Measurements from ENCODE around the gene FUT7. TPM values are rescaled to one million over a fixed set of nuclear protein-coding genes. Genes with fewer than 3 reads are reported as not detected.
A peak's percentile ranks its signal among the peaks of the same experiment; 100 is the strongest.

Gene FUT7
- total RNA-seq, 1 donor from 2014 or later: 0.20 TPM

DNA sequence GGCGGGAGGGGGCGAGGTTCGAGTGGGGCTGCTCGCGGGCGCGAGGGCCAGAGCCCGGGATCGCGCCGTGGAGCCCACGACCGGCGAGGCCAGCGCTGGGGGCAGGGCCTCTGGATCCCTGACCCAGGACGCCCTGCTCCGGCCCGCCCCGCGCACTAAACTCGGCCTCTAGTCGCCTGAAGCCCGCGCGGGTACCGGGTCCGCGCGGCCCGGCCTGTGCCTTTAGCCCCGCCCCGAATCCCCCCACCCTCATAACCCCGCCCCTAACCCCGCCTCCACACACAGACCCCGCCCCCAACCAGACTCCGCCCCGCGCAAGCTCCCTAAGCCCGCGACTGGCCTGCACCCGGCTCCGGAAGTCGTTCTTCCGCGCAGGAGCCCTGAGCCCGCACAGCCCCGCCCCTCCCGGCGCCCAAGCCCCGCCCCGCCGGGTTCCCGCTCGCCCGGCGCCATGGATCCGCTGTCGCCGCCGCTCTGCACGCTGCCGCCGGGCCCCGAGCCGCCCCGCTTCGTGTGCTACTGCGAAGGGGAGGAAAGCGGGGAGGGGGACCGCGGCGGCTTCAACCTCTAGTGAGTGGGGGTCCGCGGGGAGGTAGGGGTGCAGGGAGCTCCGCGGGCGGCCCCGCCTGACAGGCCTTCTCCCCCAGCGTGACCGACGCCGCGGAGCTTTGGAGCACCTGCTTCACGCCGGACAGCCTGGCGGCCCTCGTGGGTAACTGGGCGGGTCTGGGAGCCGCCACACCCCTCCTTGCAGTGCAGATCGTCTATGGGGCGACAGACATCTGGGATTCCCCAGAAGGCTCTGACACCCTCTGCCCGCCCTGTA is 39.7 kb downstream of the FUT7 start, which contains the start of gene PAXX:
PAXX (plus strand) TSS at position 430 of the 826 bp plus-strand sequence; CDS start at position 452, 22 bp downstream.
- Mint-ChIP-seq H3K4me1 (ENCODE audit: low read depth, unreplicated experiment) (peaks cover 8% of the 10 kb centered on the region), H3K4me3 (ENCODE audit: unreplicated experiment) (peak within 1 kb of the TSS; percentile 86), H3K36me3 (ENCODE audit: unreplicated experiment) (peaks cover 5% of the 10 kb centered on the region), H3K27me3 (ENCODE audit: unreplicated experiment) (peaks cover 17% of the 10 kb centered on the region), H3K9me3 (ENCODE audit: unreplicated experiment) (peaks cover 6% of the 10 kb centered on the region), H3K27ac (ENCODE audit: unreplicated experiment) (no peak within 1 kb of the TSS)
- DNase-seq: peak; percentile 96
- TF ChIP-seq, protein P1, sequence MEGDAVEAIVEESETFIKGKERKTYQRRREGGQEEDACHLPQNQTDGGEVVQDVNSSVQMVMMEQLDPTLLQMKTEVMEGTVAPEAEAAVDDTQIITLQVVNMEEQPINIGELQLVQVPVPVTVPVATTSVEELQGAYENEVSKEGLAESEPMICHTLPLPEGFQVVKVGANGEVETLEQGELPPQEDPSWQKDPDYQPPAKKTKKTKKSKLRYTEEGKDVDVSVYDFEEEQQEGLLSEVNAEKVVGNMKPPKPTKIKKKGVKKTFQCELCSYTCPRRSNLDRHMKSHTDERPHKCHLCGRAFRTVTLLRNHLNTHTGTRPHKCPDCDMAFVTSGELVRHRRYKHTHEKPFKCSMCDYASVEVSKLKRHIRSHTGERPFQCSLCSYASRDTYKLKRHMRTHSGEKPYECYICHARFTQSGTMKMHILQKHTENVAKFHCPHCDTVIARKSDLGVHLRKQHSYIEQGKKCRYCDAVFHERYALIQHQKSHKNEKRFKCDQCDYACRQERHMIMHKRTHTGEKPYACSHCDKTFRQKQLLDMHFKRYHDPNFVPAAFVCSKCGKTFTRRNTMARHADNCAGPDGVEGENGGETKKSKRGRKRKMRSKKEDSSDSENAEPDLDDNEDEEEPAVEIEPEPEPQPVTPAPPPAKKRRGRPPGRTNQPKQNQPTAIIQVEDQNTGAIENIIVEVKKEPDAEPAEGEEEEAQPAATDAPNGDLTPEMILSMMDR (IDR thresholded peaks at IDR 0.05; ENCODE audit: partially characterized antibody, unreplicated experiment): peak; percentile 13

DNA sequence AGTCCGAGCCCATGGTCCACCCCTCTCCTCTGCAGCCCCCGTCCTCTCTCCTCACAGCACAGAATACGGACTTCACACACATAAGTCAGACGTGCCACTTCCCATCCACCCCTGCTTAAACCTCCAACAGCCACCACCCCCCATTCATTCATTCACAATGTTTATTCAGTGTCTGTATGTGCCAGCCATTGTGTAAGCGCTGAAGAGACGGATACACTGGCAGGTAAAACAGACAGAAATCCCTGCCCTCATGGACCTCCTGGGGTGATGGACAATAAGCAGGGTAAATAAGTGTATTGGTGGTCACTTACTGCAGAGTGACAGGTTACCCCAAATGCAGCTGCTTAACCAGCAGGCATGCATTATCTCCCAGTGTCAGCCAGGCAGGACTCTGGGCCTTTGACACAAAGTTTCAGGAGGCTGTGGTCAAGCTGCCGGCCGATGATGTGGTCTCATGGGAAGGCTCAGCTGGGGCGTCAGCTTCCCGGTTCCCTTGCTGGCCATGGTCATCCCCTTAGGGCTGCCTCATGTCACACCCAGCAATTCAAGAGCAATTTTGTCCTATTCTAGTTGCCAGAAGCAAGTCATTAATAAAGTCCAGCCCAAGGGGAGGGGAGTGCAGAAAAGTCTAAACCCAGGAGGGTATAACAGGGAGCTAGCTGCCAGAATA is 41.5 kb downstream of the FUT7 start:
- peaks cover 8% of the 10 kb centered on the region for H3K9me3 Mint-ChIP-seq (ENCODE audit: unreplicated experiment)
- peak; percentile 14 for DNase-seq
- peak overlapping the region; percentile 28 for H3K27ac Mint-ChIP-seq (ENCODE audit: unreplicated experiment)
- H3K4me1 Mint-ChIP-seq (ENCODE audit: low read depth, unreplicated experiment): peaks cover 8% of the 10 kb centered on the region
- H3K27me3 Mint-ChIP-seq (ENCODE audit: unreplicated experiment): peaks cover 23% of the 10 kb centered on the region
- peaks cover 5% of the 10 kb centered on the region for H3K36me3 Mint-ChIP-seq (ENCODE audit: unreplicated experiment)
- TF ChIP-seq, protein P1 (IDR thresholded peaks at IDR 0.05; ENCODE audit: partially characterized antibody, unreplicated experiment): no peak
- H3K4me3 Mint-ChIP-seq (ENCODE audit: unreplicated experiment): peak overlapping the region; percentile 60

DNA sequence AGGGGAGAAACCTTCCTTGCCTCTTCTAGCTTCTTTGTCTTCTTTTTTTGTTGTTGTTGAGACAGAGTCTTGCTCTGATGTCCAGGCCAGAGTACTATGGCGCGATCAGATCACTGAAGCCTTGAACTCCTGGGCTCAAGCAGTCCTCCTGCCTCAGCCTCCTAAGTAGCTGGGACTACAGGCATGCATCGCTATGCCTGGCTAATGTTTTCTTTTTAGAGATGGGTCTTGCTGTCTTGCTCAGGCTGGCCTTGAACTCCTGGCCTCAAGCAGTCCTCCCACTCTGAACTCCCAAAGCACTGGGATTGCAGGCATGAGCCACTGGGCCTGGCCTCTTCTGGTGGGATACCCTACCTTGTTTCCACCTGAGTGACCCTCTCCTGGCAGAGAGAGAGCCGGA is 43.0 kb downstream of the FUT7 start:
- Mint-ChIP-seq H3K36me3 (ENCODE audit: unreplicated experiment) (peaks cover 5% of the 10 kb centered on the region), H3K9me3 (ENCODE audit: unreplicated experiment) (peaks cover 9% of the 10 kb centered on the region), H3K4me1 (ENCODE audit: low read depth, unreplicated experiment) (peaks cover 10% of the 10 kb centered on the region), H3K4me3 (ENCODE audit: unreplicated experiment) (no peak overlapping the region), H3K27me3 (ENCODE audit: unreplicated experiment) (peaks cover 25% of the 10 kb centered on the region), H3K27ac (ENCODE audit: unreplicated experiment) (no peak overlapping the region)
- no peak for DNase-seq
- TF ChIP-seq, protein P1 (IDR thresholded peaks at IDR 0.05; ENCODE audit: partially characterized antibody, unreplicated experiment): no peak

DNA sequence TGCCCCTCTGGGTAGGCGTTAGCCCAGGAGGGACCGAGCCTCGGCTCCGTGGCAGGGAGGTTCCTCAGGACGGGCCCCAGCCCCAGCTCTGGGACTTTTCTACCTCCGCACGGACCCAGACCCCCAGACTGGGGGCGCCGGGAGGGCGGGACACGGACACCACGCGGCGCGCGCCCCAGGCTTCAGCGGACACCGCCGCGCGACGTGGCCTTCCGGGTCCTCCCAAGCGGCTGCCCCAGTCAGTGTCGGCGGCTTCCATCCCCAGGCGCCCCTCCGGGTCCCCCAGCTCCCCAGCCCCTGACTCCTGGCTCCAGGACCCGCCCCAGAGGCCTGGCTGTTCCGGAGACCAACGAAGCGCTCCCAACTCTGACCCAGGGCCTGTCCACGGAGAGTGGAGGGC is 46.0 kb downstream of the FUT7 start:
- Mint-ChIP-seq H3K4me1 (ENCODE audit: low read depth, unreplicated experiment) (peaks cover 5% of the 10 kb centered on the region), H3K36me3 (ENCODE audit: unreplicated experiment) (peaks cover 5% of the 10 kb centered on the region), H3K4me3 (ENCODE audit: unreplicated experiment) (no peak overlapping the region), H3K27me3 (ENCODE audit: unreplicated experiment) (peaks cover 23% of the 10 kb centered on the region), H3K9me3 (ENCODE audit: unreplicated experiment) (peaks cover 11% of the 10 kb centered on the region), H3K27ac (ENCODE audit: unreplicated experiment) (no peak overlapping the region)
- TF ChIP-seq, protein P1 (IDR thresholded peaks at IDR 0.05; ENCODE audit: partially characterized antibody, unreplicated experiment): no peak
- DNase-seq: peak; percentile 22
